NT2/D1 (cell line): ENCODE data around the gene FCN3.
"Not testable (repeated sequence)": the region's sequence is repeated elsewhere in the genome, so short reads cannot be mapped to it uniquely, and the experiment has no call there.

Source experiments
- DNase-seq: peaks from one replicate; pipeline ENCODE4 v3.0.0-alpha.2; 2011; ENCODE audit warnings: low read depth, low spot score
- H3K27me3 ChIP-seq: 2 replicates; pipeline ENCODE4 v1.6.0; 2011; ENCODE audit warnings: mild to moderate bottlenecking; ENCODE audit not compliant: insufficient read length, insufficient read depth
- H3K36me3 ChIP-seq: 2 replicates; pipeline ENCODE4 v1.6.1; 2011; ENCODE audit warnings: mild to moderate bottlenecking, low read length, mixed read lengths; ENCODE audit not compliant: insufficient read depth, insufficient read length
- H3K4me1 ChIP-seq: 2 replicates; pipeline ENCODE4 v1.5.1; 2011; ENCODE audit not compliant: insufficient read depth, insufficient read length
- H3K4me3 ChIP-seq: 2 replicates; pipeline ENCODE4 v1.5.1; 2011; ENCODE audit warnings: low read depth; ENCODE audit not compliant: insufficient read length
- H3K9ac ChIP-seq: 2 replicates; pipeline ENCODE4 v1.6.0; 2011; ENCODE audit warnings: low read depth; ENCODE audit not compliant: insufficient read length
- H3K9me3 ChIP-seq: 2 replicates; pipeline ENCODE4 v1.5.1; 2011; ENCODE audit warnings: mild to moderate bottlenecking, low read length; ENCODE audit not compliant: insufficient read depth
- SUZ12 ChIP-seq: IDR thresholded peaks from 2 replicates; pipeline ENCODE4 v1.6.1; 2011; ENCODE audit not compliant: insufficient read length, insufficient read depth; ENCODE audit errors: extremely low read depth
- YY1 ChIP-seq: IDR thresholded peaks from 2 replicates; pipeline ENCODE4 v1.6.1; 2011; ENCODE audit not compliant: insufficient read length, insufficient read depth
- ZNF274 ChIP-seq: IDR thresholded peaks from 2 replicates; pipeline ENCODE4 v1.6.1; 2011; ENCODE audit warnings: mild to moderate bottlenecking, low read depth, low read length

Gene FCN3

DNA sequence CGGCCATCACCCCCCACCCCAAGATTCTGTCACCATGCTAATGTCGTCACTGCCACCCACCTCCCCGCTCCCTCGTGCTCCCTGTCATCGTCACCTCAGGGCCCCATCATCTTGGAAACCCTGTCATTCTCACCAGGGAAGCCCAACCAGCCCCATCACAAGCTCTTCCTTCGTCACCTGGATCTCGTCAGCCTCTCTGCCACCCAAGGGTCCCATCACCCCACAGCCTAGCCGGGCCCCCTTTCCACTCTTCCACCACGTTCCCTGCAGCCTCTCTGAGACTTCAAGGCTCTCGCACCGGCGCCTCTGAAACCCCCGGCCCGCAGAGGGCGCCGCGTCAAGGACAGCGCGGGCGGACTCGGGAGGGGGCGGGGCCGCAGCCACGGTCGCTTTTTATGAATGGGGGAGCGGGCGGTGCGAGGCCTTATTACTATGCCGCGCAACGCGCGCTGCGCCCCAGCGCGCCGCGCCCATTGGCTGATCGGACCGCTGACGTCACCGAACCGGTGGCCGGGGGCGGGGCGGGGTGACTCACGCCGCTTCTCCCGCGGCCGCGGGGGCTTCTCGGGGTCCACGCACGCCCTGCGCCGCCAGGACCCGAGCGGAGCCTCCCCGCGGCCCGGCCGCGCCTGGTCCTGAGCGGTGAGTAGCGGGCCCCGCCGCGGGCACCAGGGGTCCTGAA lies 17.6 kb upstream of the FCN3 start, which contains the start of gene GPR3:
GPR3 (plus strand) TSS at position 527 of the 682 bp plus-strand sequence. CDS start 1,177 bp downstream, outside the sequence.
- DNase-seq: peak; percentile 96
- Histone ChIP-seq H3K9ac (peak within 1 kb of the TSS; percentile 83), H3K4me3 (peak within 1 kb of the TSS; percentile 72), H3K27me3 (peaks cover 12% of the 10 kb centered on the region), H3K9me3 (no peaks in the 10 kb centered on the region), H3K4me1 (peaks cover 30% of the 10 kb centered on the region), H3K36me3 (peaks cover 13% of the 10 kb centered on the region)
- no peak for TF ChIP-seq ZNF274
- no peak for TF ChIP-seq YY1
- no peak for TF ChIP-seq SUZ12

DNA sequence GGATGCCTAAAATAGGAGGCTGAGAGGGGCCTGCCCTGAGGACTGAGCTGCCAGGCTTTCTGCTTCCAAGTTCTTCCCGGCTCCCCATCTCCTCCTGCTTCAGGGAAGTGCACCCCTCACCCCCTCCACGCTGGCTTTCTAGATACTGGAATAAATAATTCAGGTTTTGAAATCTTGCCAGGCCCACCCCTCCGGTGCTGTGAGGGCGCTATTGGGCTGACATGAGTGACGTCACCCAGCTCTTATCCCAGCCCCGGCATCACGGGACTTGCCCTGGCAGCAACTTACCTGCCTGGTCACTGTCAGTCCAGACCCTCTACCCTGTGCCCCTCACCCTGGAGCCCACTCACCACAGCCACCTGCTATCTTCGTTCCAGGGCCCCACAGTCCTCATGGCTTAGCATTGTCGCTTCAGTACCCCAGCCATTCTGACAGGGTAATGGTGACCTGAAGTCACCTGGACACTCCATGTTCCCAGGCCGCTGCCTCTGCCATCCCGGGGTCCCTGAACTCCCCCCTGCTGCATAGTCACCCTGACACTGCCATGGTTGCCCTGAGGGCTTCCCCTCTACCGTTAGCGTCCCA lies 17.0 kb upstream of the FCN3 start:
- Histone ChIP-seq H3K4me3 (no peak overlapping the region), H3K27me3 (peaks cover 12% of the 10 kb centered on the region), H3K4me1 (peaks cover 27% of the 10 kb centered on the region), H3K36me3 (peaks cover 13% of the 10 kb centered on the region), H3K9ac (peak overlapping the region; percentile 58), H3K9me3 (no peaks in the 10 kb centered on the region)
- no peak for DNase-seq
- TF ChIP-seq YY1 (no peak), SUZ12 (no peak), ZNF274 (no peak)

DNA sequence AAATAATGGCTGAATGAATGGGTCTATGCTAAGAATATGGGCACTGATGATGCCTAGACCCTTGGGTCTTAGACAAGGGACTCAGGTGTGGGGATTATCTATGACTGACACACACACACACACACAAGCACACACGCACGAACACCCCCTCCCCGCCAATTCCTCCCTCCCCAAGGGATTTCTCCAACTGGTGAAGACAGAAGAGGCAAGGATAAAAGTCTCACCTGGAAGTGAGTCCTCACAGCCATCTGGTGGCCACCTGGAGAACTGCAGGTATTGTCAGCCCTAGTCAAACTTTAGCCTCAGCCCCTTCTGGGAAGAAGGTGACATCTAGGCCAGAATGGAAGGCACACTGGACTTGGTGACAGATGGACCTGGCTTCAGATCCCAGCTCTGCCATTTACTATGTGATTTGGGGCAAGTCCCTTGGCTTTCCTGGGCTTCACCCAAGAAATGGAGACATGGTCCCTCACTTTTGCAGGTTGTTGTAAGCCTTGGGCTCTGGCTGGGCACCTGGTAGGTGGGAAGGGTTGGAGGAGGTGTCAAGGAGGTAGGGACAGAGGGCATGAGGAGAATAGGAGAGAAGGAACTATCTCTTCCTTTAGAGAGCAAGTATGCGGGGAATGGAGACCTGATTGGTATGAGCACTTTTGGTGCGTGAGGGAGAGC lies 13.8 kb upstream of the FCN3 start:
- H3K27me3 ChIP-seq: peaks cover 12% of the 10 kb centered on the region
- H3K4me3 ChIP-seq: no peak overlapping the region
- peaks cover 20% of the 10 kb centered on the region for H3K4me1 ChIP-seq
- TF ChIP-seq SUZ12 (no peak), ZNF274 (no peak)
- H3K9me3 ChIP-seq: no peaks in the 10 kb centered on the region
- H3K36me3 ChIP-seq: no peaks in the 10 kb centered on the region
- no peak for DNase-seq
- H3K9ac ChIP-seq: no peak overlapping the region

DNA sequence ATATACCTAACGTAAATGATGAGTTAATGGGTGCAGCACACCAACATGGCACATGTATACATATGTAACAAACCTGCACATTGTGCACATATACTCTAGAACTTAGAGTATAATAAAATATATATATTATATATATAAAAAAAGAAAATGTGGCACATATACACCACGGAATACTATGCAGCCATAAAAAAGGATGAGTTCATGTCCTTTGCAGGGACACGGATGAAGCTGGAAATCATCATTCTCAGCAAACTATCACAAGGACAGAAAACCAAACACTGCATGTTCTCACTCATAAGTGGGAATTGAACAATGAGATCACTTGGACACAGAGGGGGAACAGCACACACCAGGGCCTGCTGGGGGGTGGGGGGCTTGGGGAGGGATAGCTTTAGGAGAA lies 10.2 kb upstream of the FCN3 start:
- peaks cover 27% of the 10 kb centered on the region for H3K27me3 ChIP-seq
- DNase-seq, H3K4me3 ChIP-seq, H3K4me1 ChIP-seq, H3K36me3 ChIP-seq, H3K9me3 ChIP-seq, H3K9ac ChIP-seq: not testable (repeated sequence)

DNA sequence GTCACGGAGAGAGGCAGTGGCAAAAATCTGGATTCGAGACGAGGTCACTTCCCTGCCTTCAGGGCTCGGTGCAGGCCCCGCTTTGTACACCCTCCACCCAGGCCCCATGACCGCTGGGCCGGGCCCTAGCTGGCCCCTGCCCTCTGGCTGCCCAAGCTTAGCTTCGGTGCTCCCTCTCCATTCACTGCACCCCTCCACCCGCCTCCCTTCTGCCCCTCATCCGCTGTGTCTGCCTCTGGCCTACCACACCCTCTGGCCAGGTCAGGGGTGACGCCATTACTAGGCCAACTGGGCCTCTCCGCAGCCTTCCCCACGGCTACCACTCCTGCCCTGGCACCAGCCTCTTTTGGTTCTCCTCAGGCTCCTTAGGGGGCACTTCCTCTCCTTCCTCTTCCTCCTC lies 9.0 kb upstream of the FCN3 start:
- TF ChIP-seq YY1 (no peak), SUZ12 (no peak), ZNF274 (no peak)
- H3K4me1 ChIP-seq: peaks cover 17% of the 10 kb centered on the region
- no peaks in the 10 kb centered on the region for H3K36me3 ChIP-seq
- no peaks in the 10 kb centered on the region for H3K9me3 ChIP-seq
- H3K27me3 ChIP-seq: peaks cover 27% of the 10 kb centered on the region
- no peak overlapping the region for H3K4me3 ChIP-seq
- no peak for DNase-seq
- no peak overlapping the region for H3K9ac ChIP-seq

DNA sequence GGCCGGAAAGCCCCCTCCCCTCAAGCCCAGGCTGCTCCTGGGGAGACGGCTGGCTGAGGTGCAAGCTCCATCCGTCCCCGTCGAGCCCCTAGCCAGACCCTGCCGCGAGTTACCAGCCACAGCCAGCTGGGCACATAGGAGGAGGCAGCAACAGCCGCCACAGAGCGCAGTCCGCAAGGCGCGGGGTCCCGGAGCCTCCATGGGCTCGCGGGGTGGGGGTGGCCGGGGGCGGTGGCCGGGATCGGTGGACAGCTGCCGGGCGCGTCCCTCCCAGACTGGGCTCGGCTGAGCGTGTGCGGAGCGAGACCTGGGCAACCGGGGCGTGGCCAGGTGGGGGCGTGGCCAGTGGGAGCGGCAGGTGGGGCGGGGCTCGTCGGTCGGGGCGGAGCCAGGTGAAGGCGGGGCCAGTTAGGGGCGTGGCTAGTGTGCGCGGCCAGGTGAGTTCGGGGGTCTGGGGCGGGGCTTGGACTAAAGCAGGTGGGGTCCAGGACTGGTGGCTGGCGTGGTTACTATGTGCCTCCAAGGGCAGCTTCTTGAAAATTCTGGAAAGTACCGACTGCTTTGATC lies 8.5 kb upstream of the FCN3 start, which contains the start of gene CD164L2:
CD164L2 (minus strand) TSS at position 295 of the 567 bp plus-strand sequence; CDS start at position 201, 94 bp downstream.
- TF ChIP-seq SUZ12: no peak
- TF ChIP-seq ZNF274: no peak
- no peak for TF ChIP-seq YY1
- H3K27me3 ChIP-seq: peaks cover 27% of the 10 kb centered on the region
- peak within 1 kb of the TSS; percentile 86 for H3K9ac ChIP-seq
- DNase-seq: no peak
- no peaks in the 10 kb centered on the region for H3K36me3 ChIP-seq
- H3K4me3 ChIP-seq: peak within 1 kb of the TSS; percentile 49
- no peaks in the 10 kb centered on the region for H3K9me3 ChIP-seq
- H3K4me1 ChIP-seq: peaks cover 14% of the 10 kb centered on the region

DNA sequence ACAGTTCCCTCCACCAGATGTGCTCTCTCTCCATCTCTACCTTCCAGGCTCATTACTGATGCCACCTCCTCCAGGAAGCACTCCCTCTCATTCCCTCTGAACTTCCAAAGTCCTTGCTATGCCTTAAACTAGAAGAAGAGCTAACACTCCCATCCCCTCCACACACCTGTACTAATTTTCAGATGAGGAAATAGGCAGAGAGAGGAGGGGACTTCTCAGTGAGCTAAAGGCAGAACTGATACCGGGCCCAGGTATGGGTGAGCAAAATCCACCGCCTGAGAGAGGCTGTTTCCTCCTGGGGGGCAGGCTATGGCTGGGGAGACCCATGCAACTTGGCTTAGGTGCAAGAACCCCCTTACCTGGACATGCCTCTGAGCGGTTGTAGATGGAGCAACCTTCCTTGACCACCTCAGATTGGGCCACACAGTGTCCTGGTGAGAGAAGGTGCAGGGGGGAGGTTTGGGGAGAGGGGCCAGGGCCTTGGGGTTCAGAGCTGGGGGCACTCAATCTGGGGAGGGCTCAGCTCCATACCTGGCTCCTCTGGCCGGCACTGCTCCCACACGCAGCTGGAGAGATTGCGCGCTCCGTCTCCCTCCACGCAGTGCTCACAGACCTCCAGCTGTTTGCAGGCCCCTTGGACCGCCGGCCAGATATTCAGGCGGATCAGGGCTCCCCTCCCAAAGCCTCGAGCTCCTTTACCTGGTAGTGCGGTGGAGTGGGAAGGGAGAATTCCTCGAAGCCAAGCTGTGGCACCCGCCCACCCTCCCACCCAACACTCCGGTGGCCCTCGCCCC lies 7.5 kb upstream of the FCN3 start:
- no peaks in the 10 kb centered on the region for H3K36me3 ChIP-seq
- peak overlapping the region; percentile 86 for H3K9ac ChIP-seq
- peak overlapping the region; percentile 49 for H3K4me3 ChIP-seq
- H3K27me3 ChIP-seq: peaks cover 27% of the 10 kb centered on the region
- no peak for TF ChIP-seq ZNF274
- no peak for TF ChIP-seq YY1
- TF ChIP-seq SUZ12: no peak
- H3K9me3 ChIP-seq: no peaks in the 10 kb centered on the region
- peaks cover 14% of the 10 kb centered on the region for H3K4me1 ChIP-seq
- no peak for DNase-seq
